ENCODE measurements around the gene BABAM2.
"Not testable (repeated sequence)": the region's sequence is repeated elsewhere in the genome, so short reads cannot be mapped to it uniquely, and the experiment has no call there.

BABAM2 gene

GRCh38 chr2:27967076-27967475, 76.5 kb downstream of the BABAM2 start:
- Histone ChIP-seq H3K27me3 (ENCODE audit: control insufficient read depth, insufficient read depth, low read length) (no peaks in the 10 kb centered on the region), H3K36me3 (ENCODE audit: insufficient read depth, low read length) (no peaks in the 10 kb centered on the region), H3K9ac (ENCODE audit: low read depth, low read length) (no peak overlapping the region), H3K9me3 (replicated peaks; ENCODE audit: low read length) (no peaks in the 10 kb centered on the region), H3K4me2 (ENCODE audit: low read length) (no peak overlapping the region), H3K4me3 (ENCODE audit: low read length) (no peak overlapping the region), H3K4me1 (ENCODE audit: control insufficient read depth, insufficient read depth, low read length) (peaks cover 11% of the 10 kb centered on the region)

GRCh38 chr2:27968045-27968444, 77.5 kb downstream of the BABAM2 start:
- not testable (repeated sequence) for H3K36me3 ChIP-seq (ENCODE audit: insufficient read depth, low read length); H3K4me1 ChIP-seq (ENCODE audit: control insufficient read depth, insufficient read depth, low read length)

GRCh38 chr2:27968957-27969356, 78.4 kb downstream of the BABAM2 start:
- H3K36me3 ChIP-seq (ENCODE audit: insufficient read depth, low read length); H3K4me1 ChIP-seq (ENCODE audit: control insufficient read depth, insufficient read depth, low read length); H3K9me3 ChIP-seq (replicated peaks; ENCODE audit: low read length): not testable (repeated sequence)

More at GRCh38 chr2:27968045-27968444, 77.5 kb downstream of the BABAM2 start:
- not testable (repeated sequence) for H3K4me3 ChIP-seq (ENCODE audit: low read length); H3K9me3 ChIP-seq (replicated peaks; ENCODE audit: low read length); H3K27me3 ChIP-seq (ENCODE audit: control insufficient read depth, insufficient read depth, low read length); H3K9ac ChIP-seq (ENCODE audit: low read depth, low read length); H3K4me2 ChIP-seq (ENCODE audit: low read length)

GRCh38 chr2:27972311-27972710, 81.8 kb downstream of the BABAM2 start:
- Histone ChIP-seq H3K4me1 (ENCODE audit: control insufficient read depth, insufficient read depth, low read length) (peaks cover 6% of the 10 kb centered on the region), H3K4me3 (ENCODE audit: low read length) (no peak overlapping the region), H3K27me3 (ENCODE audit: control insufficient read depth, insufficient read depth, low read length) (no peaks in the 10 kb centered on the region), H3K9me3 (replicated peaks; ENCODE audit: low read length) (no peaks in the 10 kb centered on the region), H3K4me2 (ENCODE audit: low read length) (no peak overlapping the region), H3K36me3 (ENCODE audit: insufficient read depth, low read length) (no peaks in the 10 kb centered on the region), H3K9ac (ENCODE audit: low read depth, low read length) (no peak overlapping the region)

More at GRCh38 chr2:27968957-27969356, 78.4 kb downstream of the BABAM2 start:
- not testable (repeated sequence) for H3K4me2 ChIP-seq (ENCODE audit: low read length); H3K4me3 ChIP-seq (ENCODE audit: low read length); H3K27me3 ChIP-seq (ENCODE audit: control insufficient read depth, insufficient read depth, low read length); H3K9ac ChIP-seq (ENCODE audit: low read depth, low read length)

- H3K9ac ChIP-seq (ENCODE audit: low read depth, low read length): no peak overlapping the region
- peaks cover 16% of the 10 kb centered on the region for H3K4me1 ChIP-seq (ENCODE audit: control insufficient read depth, insufficient read depth, low read length)
- no peak overlapping the region for H3K4me2 ChIP-seq (ENCODE audit: low read length)
- no peak overlapping the region for H3K4me3 ChIP-seq (ENCODE audit: low read length)
- no peaks in the 10 kb centered on the region for H3K36me3 ChIP-seq (ENCODE audit: insufficient read depth, low read length)
- no peaks in the 10 kb centered on the region for H3K27me3 ChIP-seq (ENCODE audit: control insufficient read depth, insufficient read depth, low read length)
- H3K9me3 ChIP-seq (replicated peaks; ENCODE audit: low read length): no peaks in the 10 kb centered on the region
Measured at GRCh38 chr2:27973592-27973991, 83.1 kb downstream of the BABAM2 start.

GRCh38 chr2:27976308-27976707, 85.8 kb downstream of the BABAM2 start:
- H3K4me3 ChIP-seq (ENCODE audit: low read length): no peak overlapping the region
- no peak overlapping the region for H3K9ac ChIP-seq (ENCODE audit: low read depth, low read length)
- no peak overlapping the region for H3K4me2 ChIP-seq (ENCODE audit: low read length)
- no peaks in the 10 kb centered on the region for H3K9me3 ChIP-seq (replicated peaks; ENCODE audit: low read length)
- no peaks in the 10 kb centered on the region for H3K27me3 ChIP-seq (ENCODE audit: control insufficient read depth, insufficient read depth, low read length)
- no peaks in the 10 kb centered on the region for H3K36me3 ChIP-seq (ENCODE audit: insufficient read depth, low read length)
- H3K4me1 ChIP-seq (ENCODE audit: control insufficient read depth, insufficient read depth, low read length): peaks cover 21% of the 10 kb centered on the region

GRCh38 chr2:27977731-27978312, 87.3 kb downstream of the BABAM2 start:
- H3K9me3 ChIP-seq (replicated peaks; ENCODE audit: low read length): no peaks in the 10 kb centered on the region
- peak overlapping the region; percentile 66 for H3K4me2 ChIP-seq (ENCODE audit: low read length)
- peaks cover 21% of the 10 kb centered on the region for H3K4me1 ChIP-seq (ENCODE audit: control insufficient read depth, insufficient read depth, low read length)
- peak overlapping the region; percentile 33 for H3K4me3 ChIP-seq (ENCODE audit: low read length)
- H3K9ac ChIP-seq (ENCODE audit: low read depth, low read length): peak overlapping the region; percentile 47
- no peaks in the 10 kb centered on the region for H3K36me3 ChIP-seq (ENCODE audit: insufficient read depth, low read length)
- no peaks in the 10 kb centered on the region for H3K27me3 ChIP-seq (ENCODE audit: control insufficient read depth, insufficient read depth, low read length)

GRCh38 chr2:27978761-27979160, 88.2 kb downstream of the BABAM2 start:
- not testable (repeated sequence) for H3K36me3 ChIP-seq (ENCODE audit: insufficient read depth, low read length); H3K4me2 ChIP-seq (ENCODE audit: low read length); H3K27me3 ChIP-seq (ENCODE audit: control insufficient read depth, insufficient read depth, low read length); H3K9me3 ChIP-seq (replicated peaks; ENCODE audit: low read length); H3K9ac ChIP-seq (ENCODE audit: low read depth, low read length); H3K4me3 ChIP-seq (ENCODE audit: low read length)
- peaks cover 21% of the 10 kb centered on the region for H3K4me1 ChIP-seq (ENCODE audit: control insufficient read depth, insufficient read depth, low read length)

- no peak overlapping the region for H3K4me2 ChIP-seq (ENCODE audit: low read length)
- H3K36me3 ChIP-seq (ENCODE audit: insufficient read depth, low read length): no peaks in the 10 kb centered on the region
- no peak overlapping the region for H3K4me3 ChIP-seq (ENCODE audit: low read length)
- no peak overlapping the region for H3K9ac ChIP-seq (ENCODE audit: low read depth, low read length)
- no peaks in the 10 kb centered on the region for H3K27me3 ChIP-seq (ENCODE audit: control insufficient read depth, insufficient read depth, low read length)
- no peaks in the 10 kb centered on the region for H3K9me3 ChIP-seq (replicated peaks; ENCODE audit: low read length)
- peaks cover 21% of the 10 kb centered on the region for H3K4me1 ChIP-seq (ENCODE audit: control insufficient read depth, insufficient read depth, low read length)
Measured at GRCh38 chr2:27980242-27980641, 89.7 kb downstream of the BABAM2 start.

- peaks cover 4% of the 10 kb centered on the region for H3K4me1 ChIP-seq (ENCODE audit: control insufficient read depth, insufficient read depth, low read length)
- H3K9me3 ChIP-seq (replicated peaks; ENCODE audit: low read length): no peaks in the 10 kb centered on the region
- no peak overlapping the region for H3K4me2 ChIP-seq (ENCODE audit: low read length)
- no peak overlapping the region for H3K9ac ChIP-seq (ENCODE audit: low read depth, low read length)
- no peak overlapping the region for H3K4me3 ChIP-seq (ENCODE audit: low read length)
- H3K36me3 ChIP-seq (ENCODE audit: insufficient read depth, low read length): no peaks in the 10 kb centered on the region
- H3K27me3 ChIP-seq (ENCODE audit: control insufficient read depth, insufficient read depth, low read length): no peaks in the 10 kb centered on the region
Measured at GRCh38 chr2:27984153-27984552, 93.6 kb downstream of the BABAM2 start.

- Histone ChIP-seq H3K4me2 (ENCODE audit: low read length) (no peak overlapping the region), H3K4me3 (ENCODE audit: low read length) (no peak overlapping the region), H3K36me3 (ENCODE audit: insufficient read depth, low read length) (no peaks in the 10 kb centered on the region), H3K9ac (ENCODE audit: low read depth, low read length) (no peak overlapping the region), H3K4me1 (ENCODE audit: control insufficient read depth, insufficient read depth, low read length) (peaks cover 8% of the 10 kb centered on the region), H3K27me3 (ENCODE audit: control insufficient read depth, insufficient read depth, low read length) (no peaks in the 10 kb centered on the region), H3K9me3 (replicated peaks; ENCODE audit: low read length) (no peaks in the 10 kb centered on the region)
Measured at GRCh38 chr2:27988306-27988705, 97.8 kb downstream of the BABAM2 start.

- peaks cover 12% of the 10 kb centered on the region for H3K4me1 ChIP-seq (ENCODE audit: control insufficient read depth, insufficient read depth, low read length)
- H3K9me3 ChIP-seq (replicated peaks; ENCODE audit: low read length): no peaks in the 10 kb centered on the region
- H3K9ac ChIP-seq (ENCODE audit: low read depth, low read length): no peak overlapping the region
- no peak overlapping the region for H3K4me2 ChIP-seq (ENCODE audit: low read length)
- no peak overlapping the region for H3K4me3 ChIP-seq (ENCODE audit: low read length)
- H3K36me3 ChIP-seq (ENCODE audit: insufficient read depth, low read length): no peaks in the 10 kb centered on the region
- no peaks in the 10 kb centered on the region for H3K27me3 ChIP-seq (ENCODE audit: control insufficient read depth, insufficient read depth, low read length)
Measured at GRCh38 chr2:27988718-27989117, 98.2 kb downstream of the BABAM2 start.
